Neuronal stem cell (in vitro differentiated cells): Measurements from ENCODE around the gene OR7D4.

Source experiments
- DNase-seq: peaks from one replicate; pipeline ENCODE4 v3.0.0-alpha.2; 2013; ENCODE audit warnings: low spot score
- H2AFZ ChIP-seq: one replicate; pipeline ENCODE4 v1.6.1; 2013; ENCODE audit warnings: mild to moderate bottlenecking, low read length, inconsistent platforms
- H2AK5ac ChIP-seq: 2 replicates; pipeline ENCODE4 v1.6.1; 2013; ENCODE audit warnings: low read depth, mild to moderate bottlenecking, inconsistent platforms, low read length, moderate library complexity, mixed read lengths
- H2BK120ac ChIP-seq: 2 replicates; pipeline ENCODE4 v1.6.1; 2013; ENCODE audit warnings: low read depth, mild to moderate bottlenecking, inconsistent platforms, low read length, moderate library complexity, mixed read lengths
- H2BK12ac ChIP-seq: one replicate; pipeline ENCODE4 v1.6.1; 2013; ENCODE audit warnings: low read length, inconsistent platforms
- H2BK15ac ChIP-seq: 2 replicates; pipeline ENCODE4 v1.6.1; 2013; ENCODE audit warnings: mild to moderate bottlenecking, low read length, inconsistent platforms, mixed read lengths
- H2BK5ac ChIP-seq: one replicate; pipeline ENCODE4 v1.6.1; 2013; ENCODE audit warnings: inconsistent platforms, mild to moderate bottlenecking, low read length, moderate library complexity
- H3K14ac ChIP-seq: one replicate; pipeline ENCODE4 v1.6.1; 2013; ENCODE audit warnings: low read length, inconsistent platforms
- H3K18ac ChIP-seq: 2 replicates; pipeline ENCODE4 v1.6.1; 2013; ENCODE audit warnings: low read length, inconsistent platforms
- H3K23ac ChIP-seq: 2 replicates; pipeline ENCODE4 v1.6.1; 2013; ENCODE audit warnings: low read depth, mild to moderate bottlenecking, mixed read lengths, low read length, inconsistent platforms; ENCODE audit not compliant: poor library complexity
- H3K27ac ChIP-seq: replicated peaks from 3 replicates; pipeline ENCODE4 v1.5.1; 2013; ENCODE audit warnings: low read length, inconsistent platforms
- H3K27me3 ChIP-seq, 3 experiments: 2 replicates each; pipeline ENCODE4 v1.6.1; 2013; ENCODE audit warnings: low read length in 3 of 3, mild to moderate bottlenecking in 2 of 3, inconsistent platforms in 1 of 3, low read depth in 1 of 3, mixed read lengths in 1 of 3, moderate library complexity in 1 of 3; ENCODE audit not compliant: control insufficient read depth in 3 of 3, insufficient read depth in 3 of 3
- H3K36me3 ChIP-seq, 2 donors: replicated peaks in 1 of 2; 2 replicates each; pipeline ENCODE4 v1.6.1; 2013; ENCODE audit warnings: low read length in 2 of 2; ENCODE audit not compliant: control insufficient read depth in 2 of 2, insufficient read depth in 2 of 2
- H3K4ac ChIP-seq: 2 replicates; pipeline ENCODE4 v1.6.1; 2013; ENCODE audit warnings: inconsistent platforms, mild to moderate bottlenecking, low read length, moderate library complexity
- H3K4me1 ChIP-seq, 2 donors: 1 replicate in 1 of 2; 2 replicates in 1 of 2; pipeline ENCODE4 v1.6.1; 2013; ENCODE audit warnings: low read length in 2 of 2, low read depth in 1 of 2; ENCODE audit not compliant: control insufficient read depth in 2 of 2, insufficient read depth in 1 of 2
- H3K4me2 ChIP-seq: one replicate; pipeline ENCODE4 v1.6.1; 2013; ENCODE audit warnings: mild to moderate bottlenecking, low read length, inconsistent platforms; ENCODE audit not compliant: insufficient read depth, poor library complexity, severe bottlenecking
- H3K4me3 ChIP-seq, 2 donors: 2 replicates each; pipeline ENCODE4 v1.5.1; 2013; ENCODE audit warnings: low read length in 2 of 2, mild to moderate bottlenecking in 2 of 2, inconsistent platforms in 1 of 2, moderate library complexity in 1 of 2
- H3K79me1 ChIP-seq: one replicate; pipeline ENCODE4 v1.6.1; 2013; ENCODE audit warnings: low read depth, mild to moderate bottlenecking, inconsistent platforms, low read length, moderate library complexity
- H3K9ac ChIP-seq: one replicate; pipeline ENCODE4 v1.6.1; 2013; ENCODE audit warnings: mild to moderate bottlenecking, low read depth, low read length, inconsistent platforms; ENCODE audit not compliant: poor library complexity
- H3K9me3 ChIP-seq, 2 donors: replicated peaks in 1 of 2; 2 replicates each; pipeline versions ENCODE3 to v1.6.1; 2013; ENCODE audit warnings: low read length in 2 of 2, mild to moderate bottlenecking in 2 of 2, inconsistent platforms in 1 of 2, low read depth in 1 of 2, mixed read lengths in 1 of 2, moderate library complexity in 1 of 2; ENCODE audit not compliant: control insufficient read depth in 2 of 2, insufficient read depth in 1 of 2
- H4K8ac ChIP-seq: one replicate; pipeline ENCODE4 v1.6.1; 2013; ENCODE audit warnings: low read depth, mild to moderate bottlenecking, inconsistent platforms, low read length, moderate library complexity
- H4K91ac ChIP-seq: one replicate; pipeline ENCODE4 v1.6.1; 2013; ENCODE audit warnings: low read length, low read depth, mild to moderate bottlenecking, inconsistent platforms; ENCODE audit not compliant: poor library complexity
- WGBS, 2 donors: extraction: QIAGEN DNeasy Blood & Tissue Kit; methylation state at CpG; one replicate each; pipeline ENCODE4 v1.1.7; 2013; ENCODE audit warnings: missing lambda C conversion rate in 2 of 2, mixed read lengths in 1 of 2; ENCODE audit not compliant: insufficient read length in 2 of 2, insufficient replicate concordance in 1 of 2; ENCODE audit errors: extremely low coverage in 2 of 2; 5-methylcytosine and 5-hydroxymethylcytosine counted together

The OR7D4 gene

GRCh38 chr19:9178901-9179300, 40.5 kb downstream of the OR7D4 start, which contains the start of gene OR7D2:
OR7D2 (plus strand) TSS chr19:9178979; CDS start chr19:9185782, 6,803 bp downstream.
- no peak within 1 kb of the TSS for H3K27ac ChIP-seq
- no peak within 1 kb of the TSS for H4K8ac ChIP-seq
- no peak within 1 kb of the TSS for H2BK15ac ChIP-seq
- H3K9ac ChIP-seq: no peak within 1 kb of the TSS
- H3K27me3 ChIP-seq: no peaks in the 10 kb centered on the region
- no CpG with 5 or more reads among the region's 4 CpGs for WGBS, 2 donors
- no peak within 1 kb of the TSS for H3K4me3 ChIP-seq
- H2BK5ac ChIP-seq: no peak within 1 kb of the TSS
- no peak within 1 kb of the TSS for H3K14ac ChIP-seq
- H3K4me1 ChIP-seq: no peaks in the 10 kb centered on the region
- no peak within 1 kb of the TSS for H2AFZ ChIP-seq
- no peak within 1 kb of the TSS for H3K4me2 ChIP-seq
- H3K9me3 ChIP-seq: peaks cover 7 to 10% of the 10 kb centered on the region in 2 donors
- no peak within 1 kb of the TSS for H3K18ac ChIP-seq
- no peak within 1 kb of the TSS for H2BK12ac ChIP-seq
- H3K79me1 ChIP-seq: no peaks in the 10 kb centered on the region
- peaks cover 0 to 4% of the 10 kb centered on the region in 2 donors for H3K36me3 ChIP-seq
- H3K4ac ChIP-seq: no peak within 1 kb of the TSS
- no peak within 1 kb of the TSS for H2AK5ac ChIP-seq
- no peak within 1 kb of the TSS for H4K91ac ChIP-seq
- no peak within 1 kb of the TSS for H2BK120ac ChIP-seq
- no peak for DNase-seq
- no peak within 1 kb of the TSS for H3K23ac ChIP-seq

DNA sequence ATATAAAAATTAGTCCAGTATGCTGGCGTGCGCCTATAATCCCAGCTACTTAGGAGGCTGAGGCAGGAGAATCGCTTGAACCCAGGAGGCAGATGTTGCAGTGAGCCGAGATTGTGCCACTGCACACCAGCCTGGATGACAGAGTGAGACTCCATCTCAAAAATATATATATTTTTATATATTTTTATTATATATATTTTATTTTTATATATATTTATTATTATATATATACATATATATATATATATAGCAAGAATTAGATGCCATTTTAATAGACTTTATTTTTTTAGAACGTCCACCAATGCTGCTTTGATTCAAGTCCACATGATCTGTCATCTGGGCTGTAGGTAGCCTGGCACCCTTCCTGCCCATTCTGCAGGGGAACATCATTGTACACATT, 44.1 kb downstream of the OR7D4 start:
- H3K4me2 ChIP-seq: no peak overlapping the region
- no peak overlapping the region for H4K8ac ChIP-seq
- H3K9ac ChIP-seq: no peak overlapping the region
- H2BK15ac ChIP-seq: no peak overlapping the region
- WGBS, 2 donors: no CpG with 5 or more reads among the region's 5 CpGs
- H3K23ac ChIP-seq: no peak overlapping the region
- H2BK120ac ChIP-seq: no peak overlapping the region
- no peaks in the 10 kb centered on the region for H3K27me3 ChIP-seq
- DNase-seq: no peak
- H3K27ac ChIP-seq: no peak overlapping the region
- no peak overlapping the region for H3K14ac ChIP-seq
- no peak overlapping the region for H2AFZ ChIP-seq
- H3K79me1 ChIP-seq: no peaks in the 10 kb centered on the region
- no peak overlapping the region for H2AK5ac ChIP-seq
- no peak overlapping the region for H2BK5ac ChIP-seq
- H3K4ac ChIP-seq: no peak overlapping the region
- H3K36me3 ChIP-seq: peaks cover 0 to 4% of the 10 kb centered on the region in 2 donors
- H3K18ac ChIP-seq: no peak overlapping the region
- no peak overlapping the region for H2BK12ac ChIP-seq
- H3K9me3 ChIP-seq: peaks cover 7 to 8% of the 10 kb centered on the region in 2 donors
- no peaks in the 10 kb centered on the region for H3K4me1 ChIP-seq
- H3K4me3 ChIP-seq: no peak overlapping the region
- H4K91ac ChIP-seq: no peak overlapping the region

DNA sequence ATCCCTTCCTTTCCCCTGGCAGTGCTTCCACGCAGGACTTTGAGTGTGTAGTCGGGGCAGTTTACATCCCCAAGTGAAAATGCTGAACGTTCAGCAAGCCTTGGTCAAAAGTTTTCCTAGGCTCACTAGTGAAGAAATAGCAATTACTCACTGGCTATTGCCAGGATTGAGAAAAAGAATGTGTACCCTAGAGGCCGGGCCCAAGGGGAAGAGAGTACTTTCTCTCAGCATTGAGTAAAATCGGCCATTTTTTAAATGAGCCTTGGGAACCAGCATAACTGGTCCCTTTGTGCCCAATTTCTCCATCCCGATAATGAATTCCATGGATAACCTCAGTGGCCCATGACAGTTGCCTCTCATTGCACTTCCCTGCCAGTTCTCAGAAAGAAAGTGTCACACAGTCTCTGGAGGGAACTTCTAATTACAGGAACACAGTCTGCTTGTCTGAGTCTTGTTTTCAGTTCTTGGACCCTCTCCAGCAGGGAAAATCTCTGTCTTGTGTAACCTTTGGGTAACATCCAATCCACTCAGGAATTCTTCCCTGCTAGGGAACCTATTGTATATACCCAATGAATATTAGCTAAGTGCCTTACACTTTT, 47.9 kb downstream of the OR7D4 start:
- no peak overlapping the region for H4K91ac ChIP-seq
- H2BK15ac ChIP-seq: no peak overlapping the region
- no peak overlapping the region for H4K8ac ChIP-seq
- H2AK5ac ChIP-seq: no peak overlapping the region
- no peak overlapping the region for H3K4ac ChIP-seq
- no peak overlapping the region for H2BK5ac ChIP-seq
- DNase-seq: no peak
- H3K27me3 ChIP-seq: no peaks in the 10 kb centered on the region
- H3K23ac ChIP-seq: no peak overlapping the region
- peaks cover 0 to 8% of the 10 kb centered on the region in 2 donors for H3K36me3 ChIP-seq
- H3K14ac ChIP-seq: no peak overlapping the region
- no peak overlapping the region for H3K27ac ChIP-seq
- H3K4me3 ChIP-seq: no peak overlapping the region
- H2AFZ ChIP-seq: no peak overlapping the region
- H2BK120ac ChIP-seq: no peak overlapping the region
- H3K4me2 ChIP-seq: no peak overlapping the region
- no peak overlapping the region for H3K18ac ChIP-seq
- no CpG with 5 or more reads among the region's 6 CpGs for WGBS, 2 donors
- H3K9me3 ChIP-seq: peaks cover 0 to 4% of the 10 kb centered on the region in 2 donors
- no peak overlapping the region for H2BK12ac ChIP-seq
- no peak overlapping the region for H3K9ac ChIP-seq
- no peaks in the 10 kb centered on the region for H3K79me1 ChIP-seq
- no peaks in the 10 kb centered on the region for H3K4me1 ChIP-seq

DNA sequence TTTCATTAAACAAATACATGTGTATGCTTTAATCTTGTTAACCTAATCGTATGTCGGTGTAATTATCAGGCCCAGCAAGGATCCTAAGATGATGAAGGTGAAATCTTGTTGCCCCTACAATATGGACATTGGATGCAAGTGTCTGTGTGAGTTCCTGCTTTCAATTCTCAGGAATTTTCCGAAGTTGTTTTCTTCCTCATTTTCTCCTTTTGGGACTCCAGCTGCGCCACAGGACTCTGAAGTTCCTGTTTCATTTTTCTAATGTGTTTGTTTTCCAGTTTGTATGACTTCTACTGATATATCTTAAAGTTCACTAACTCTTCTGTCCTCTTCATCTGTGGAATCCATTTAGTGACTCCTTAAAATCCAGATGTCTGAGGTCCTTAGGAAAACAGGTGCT, 52.5 kb downstream of the OR7D4 start:
- Histone ChIP-seq H2BK5ac (no peak overlapping the region), H3K4ac (no peak overlapping the region), H2BK120ac (no peak overlapping the region), H3K4me3 (no peak overlapping the region), H3K79me1 (no peaks in the 10 kb centered on the region), H3K14ac (no peak overlapping the region), H3K9me3 (peaks cover 11 to 17% of the 10 kb centered on the region in 2 donors), H3K4me1 (no peaks in the 10 kb centered on the region), H2AFZ (no peak overlapping the region), H4K8ac (no peak overlapping the region), H3K36me3 (peaks cover 16 to 41% of the 10 kb centered on the region in 2 donors), H2AK5ac (no peak overlapping the region), H3K23ac (no peak overlapping the region), H3K18ac (no peak overlapping the region), H3K4me2 (no peak overlapping the region), H2BK12ac (no peak overlapping the region), H3K27ac (no peak overlapping the region), H3K9ac (no peak overlapping the region), H3K27me3 (no peaks in the 10 kb centered on the region), H4K91ac (no peak overlapping the region), H2BK15ac (no peak overlapping the region)
- DNase-seq: no peak
- WGBS, 2 donors: no CpG with 5 or more reads among the region's 4 CpGs
